ENCODE results near the gene KCNMA1. TPM values are rescaled to one million over a fixed set of nuclear protein-coding genes. Genes with fewer than 3 reads are reported as not detected.

KCNMA1 gene
- total and polyA plus RNA-seq, 8 donors = 0.92 to 155 (median 54.3) TPM

- H3K36me3 ChIP-seq = no peaks in the 10 kb centered on the region
- WGBS, 5 donors = 64 to 85% (median 76%) methylated on average over 3 of the region's 3 CpGs
- no peaks in the 10 kb centered on the region for H3K9me3 ChIP-seq
- intact Hi-C loops (cut with DNase I; ENCODE audit: low total_unique reads) = loop anchor here (5.0 kb wide), 2 partner anchors 252 to 467 kb away; no protein-coding TSS in a partner anchor
- H3K4me1 ChIP-seq = peaks cover 9 to 49% (median 29%) of the 10 kb centered on the region in 4 donors
- peaks cover 0 to 75% (median 34%) of the 10 kb centered on the region in 3 donors for H3K27me3 ChIP-seq
- no peak for TF ChIP-seq POLR2A (IDR thresholded peaks at IDR 0.05)
- TF ChIP-seq EP300 (IDR thresholded peaks at IDR 0.05) = no peak
- no peak for TF ChIP-seq CTCF (IDR thresholded peaks at IDR 0.05)
- TF ChIP-seq POLR2AphosphoS5 (IDR thresholded peaks at IDR 0.05) = no peak
- no peak for DNase-seq
- no peak overlapping the region for H3K4me3 ChIP-seq
- H3K27ac ChIP-seq = peak overlapping the region in 1 of 5 donors; percentile 84
Observed at GRCh38 chr10:77639756-77640155, 2.1 kb upstream of the KCNMA1 start.

GRCh38 chr10:77638321-77639101, 903 bp upstream of the KCNMA1 start:
- Histone ChIP-seq H3K4me1 (peaks cover 9 to 51% (median 34%) of the 10 kb centered on the region in 4 donors), H3K4me3 (peak overlapping the region; percentile 56 to 62 (median 60)), H3K27me3 (peaks cover 0 to 85% (median 34%) of the 10 kb centered on the region in 3 donors), H3K27ac (peak overlapping the region; percentile 52 to 84 (median 58)), H3K9me3 (no peaks in the 10 kb centered on the region), H3K36me3 (no peaks in the 10 kb centered on the region)
- TF ChIP-seq POLR2AphosphoS5 (IDR thresholded peaks at IDR 0.05) (peak in 2 of 3 donors; percentile 7 to 17), POLR2A (IDR thresholded peaks at IDR 0.05) (no peak), EP300 (IDR thresholded peaks at IDR 0.05) (no peak), CTCF (IDR thresholded peaks at IDR 0.05) (no peak)
- intact Hi-C loops (cut with DNase I; ENCODE audit: low total_unique reads) = no loop called here
- 4 to 10% (median 6%) methylated on average over 26 to 56 of the region's 56 CpGs for WGBS, 5 donors
- peak in 1 of 2 donors; percentile 83 for DNase-seq

GRCh38 chr10:77636967-77637531, 559 bp downstream of the KCNMA1 start:
- Histone ChIP-seq H3K27ac (peak overlapping the region in 4 of 5 donors; percentile 70 to 84 (median 73)), H3K4me1 (peaks cover 9 to 63% (median 41%) of the 10 kb centered on the region in 4 donors), H3K9me3 (no peaks in the 10 kb centered on the region), H3K27me3 (peaks cover 0 to 85% (median 34%) of the 10 kb centered on the region in 3 donors), H3K36me3 (no peaks in the 10 kb centered on the region), H3K4me3 (peak overlapping the region; percentile 56 to 62 (median 60))
- peak in 1 of 2 donors; percentile 39 for DNase-seq
- TF ChIP-seq CTCF (IDR thresholded peaks at IDR 0.05) (no peak), POLR2A (IDR thresholded peaks at IDR 0.05) (no peak)
- 1 to 4% (median 3%) methylated on average over 16 to 53 of the region's 53 CpGs for WGBS, 5 donors
- intact Hi-C loops (cut with DNase I; ENCODE audit: low total_unique reads) = no loop called here

GRCh38 chr10:77636282-77636966, 1.2 kb downstream of the KCNMA1 start:
- TF ChIP-seq EP300 (IDR thresholded peaks at IDR 0.05) = no peak
- TF ChIP-seq CTCF (IDR thresholded peaks at IDR 0.05) = no peak
- TF ChIP-seq POLR2AphosphoS5 (IDR thresholded peaks at IDR 0.05) = no peak
- intact Hi-C loops (cut with DNase I; ENCODE audit: low total_unique reads) = no loop called here
- H3K4me1 ChIP-seq = peaks cover 9 to 66% (median 41%) of the 10 kb centered on the region in 4 donors
- DNase-seq = peak in 1 of 2 donors; percentile 23
- peak overlapping the region; percentile 56 to 62 (median 60) for H3K4me3 ChIP-seq
- WGBS, 5 donors = 7 to 10% (median 7%) methylated on average over 26 to 41 of the region's 41 CpGs
- peak overlapping the region in 4 of 5 donors; percentile 70 to 84 (median 73) for H3K27ac ChIP-seq
- H3K36me3 ChIP-seq = no peaks in the 10 kb centered on the region
- no peaks in the 10 kb centered on the region for H3K9me3 ChIP-seq
- H3K27me3 ChIP-seq = peaks cover 0 to 88% (median 34%) of the 10 kb centered on the region in 3 donors
